ENCODE measurements around the gene GPR146. TPM values are rescaled to one million over a fixed set of nuclear protein-coding genes. Genes with fewer than 3 reads are reported as not detected.

GPR146 gene
- total and polyA plus RNA-seq, 8 donors, result 6.3 to 18.9 (median 7.9) TPM

DNA sequence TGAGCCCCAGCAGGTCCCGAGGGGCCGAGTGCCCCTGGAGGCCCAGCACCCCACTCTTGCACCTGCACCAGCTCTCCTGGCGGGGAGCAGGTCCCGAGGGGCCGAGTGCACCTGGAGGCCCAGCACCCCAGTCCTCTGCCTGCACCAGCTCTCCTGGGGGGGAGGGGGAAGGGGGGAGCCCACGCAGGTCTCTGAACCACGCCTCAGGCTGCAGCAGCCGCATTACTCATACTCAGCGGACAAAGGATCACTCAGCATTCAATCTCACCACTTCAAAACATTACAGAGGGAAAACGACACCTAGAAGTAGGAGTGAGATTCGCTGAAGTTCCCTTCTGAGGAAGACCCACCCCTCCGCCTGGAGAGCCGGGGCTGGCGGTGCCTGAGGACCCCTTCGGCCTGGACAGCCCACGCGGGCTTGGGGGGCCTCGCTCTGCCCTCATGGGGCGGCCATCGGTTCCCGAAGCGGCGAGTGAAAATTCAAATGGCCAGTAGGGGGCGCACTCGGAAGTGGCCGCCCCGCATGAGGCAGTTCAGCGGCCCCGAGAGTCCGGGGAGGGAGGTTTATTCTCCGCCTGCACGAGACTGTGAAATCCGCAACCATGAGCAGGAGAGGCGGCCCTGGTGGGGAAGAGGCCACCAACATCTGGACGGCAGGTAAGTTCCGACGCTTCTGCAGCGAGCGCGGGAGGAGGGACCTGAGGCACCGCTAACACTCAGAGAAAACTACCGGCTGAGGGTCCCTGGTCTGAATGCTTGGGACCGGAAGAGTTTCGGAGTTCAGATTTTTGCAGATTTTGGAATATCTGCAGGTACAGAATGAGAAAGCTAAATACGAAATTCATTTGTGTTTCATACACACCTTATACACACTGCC is 42.5 kb downstream of the GPR146 start:
- intact Hi-C loops (cut with DNase I), result loop anchor here in 1 of 2 donors (10.0 kb wide), 1 partner anchor 88 kb away; no protein-coding TSS in a partner anchor
- ATAC-seq (peak; percentile 89), DNase-seq (peak; percentile 53 to 90 (median 64))
- Histone ChIP-seq H3K27me3 (no peaks in the 10 kb centered on the region), H3K9me3 (no peaks in the 10 kb centered on the region), H3K4me3 (peak overlapping the region; percentile 23 to 41), H3K36me3 (peaks cover 0 to 6% of the 10 kb centered on the region in 2 donors), H3K4me1 (peaks cover 14 to 59% of the 10 kb centered on the region in 2 donors), H3K27ac (peak overlapping the region; percentile 34 to 65)
- TF ChIP-seq, protein P1, sequence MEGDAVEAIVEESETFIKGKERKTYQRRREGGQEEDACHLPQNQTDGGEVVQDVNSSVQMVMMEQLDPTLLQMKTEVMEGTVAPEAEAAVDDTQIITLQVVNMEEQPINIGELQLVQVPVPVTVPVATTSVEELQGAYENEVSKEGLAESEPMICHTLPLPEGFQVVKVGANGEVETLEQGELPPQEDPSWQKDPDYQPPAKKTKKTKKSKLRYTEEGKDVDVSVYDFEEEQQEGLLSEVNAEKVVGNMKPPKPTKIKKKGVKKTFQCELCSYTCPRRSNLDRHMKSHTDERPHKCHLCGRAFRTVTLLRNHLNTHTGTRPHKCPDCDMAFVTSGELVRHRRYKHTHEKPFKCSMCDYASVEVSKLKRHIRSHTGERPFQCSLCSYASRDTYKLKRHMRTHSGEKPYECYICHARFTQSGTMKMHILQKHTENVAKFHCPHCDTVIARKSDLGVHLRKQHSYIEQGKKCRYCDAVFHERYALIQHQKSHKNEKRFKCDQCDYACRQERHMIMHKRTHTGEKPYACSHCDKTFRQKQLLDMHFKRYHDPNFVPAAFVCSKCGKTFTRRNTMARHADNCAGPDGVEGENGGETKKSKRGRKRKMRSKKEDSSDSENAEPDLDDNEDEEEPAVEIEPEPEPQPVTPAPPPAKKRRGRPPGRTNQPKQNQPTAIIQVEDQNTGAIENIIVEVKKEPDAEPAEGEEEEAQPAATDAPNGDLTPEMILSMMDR (IDR thresholded peaks at IDR 0.05), result peak; percentile 76 to 92

DNA sequence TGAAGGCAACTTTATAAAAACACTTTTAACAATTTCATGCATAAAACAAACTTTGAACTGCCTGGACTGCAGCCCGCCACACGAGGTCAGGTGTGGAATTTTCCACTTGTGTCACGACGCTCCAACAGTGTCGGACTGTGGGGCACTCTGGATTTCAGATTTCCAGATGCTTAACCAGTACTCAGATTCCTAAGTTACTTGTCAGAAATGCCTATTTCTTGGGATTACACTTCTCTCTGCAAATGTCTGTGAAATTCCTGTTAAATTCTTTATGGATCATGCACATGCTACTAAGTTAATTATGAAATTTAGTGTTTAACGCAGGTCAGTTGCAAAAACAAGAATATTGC is 43.1 kb downstream of the GPR146 start:
- Histone ChIP-seq H3K4me1 (peaks cover 14 to 60% of the 10 kb centered on the region in 2 donors), H3K27me3 (no peaks in the 10 kb centered on the region), H3K36me3 (peaks cover 0 to 12% of the 10 kb centered on the region in 2 donors), H3K9me3 (no peaks in the 10 kb centered on the region), H3K27ac (peak overlapping the region; percentile 38 to 54), H3K4me3 (peak overlapping the region; percentile 23 to 41)
- peak; percentile 5 for ATAC-seq
- TF ChIP-seq, protein P1 (IDR thresholded peaks at IDR 0.05), result no peak
- DNase-seq, result no peak
- intact Hi-C loops (cut with DNase I), result loop anchor here in 1 of 2 donors (10.0 kb wide), 1 partner anchor 87 kb away; no protein-coding TSS in a partner anchor

DNA sequence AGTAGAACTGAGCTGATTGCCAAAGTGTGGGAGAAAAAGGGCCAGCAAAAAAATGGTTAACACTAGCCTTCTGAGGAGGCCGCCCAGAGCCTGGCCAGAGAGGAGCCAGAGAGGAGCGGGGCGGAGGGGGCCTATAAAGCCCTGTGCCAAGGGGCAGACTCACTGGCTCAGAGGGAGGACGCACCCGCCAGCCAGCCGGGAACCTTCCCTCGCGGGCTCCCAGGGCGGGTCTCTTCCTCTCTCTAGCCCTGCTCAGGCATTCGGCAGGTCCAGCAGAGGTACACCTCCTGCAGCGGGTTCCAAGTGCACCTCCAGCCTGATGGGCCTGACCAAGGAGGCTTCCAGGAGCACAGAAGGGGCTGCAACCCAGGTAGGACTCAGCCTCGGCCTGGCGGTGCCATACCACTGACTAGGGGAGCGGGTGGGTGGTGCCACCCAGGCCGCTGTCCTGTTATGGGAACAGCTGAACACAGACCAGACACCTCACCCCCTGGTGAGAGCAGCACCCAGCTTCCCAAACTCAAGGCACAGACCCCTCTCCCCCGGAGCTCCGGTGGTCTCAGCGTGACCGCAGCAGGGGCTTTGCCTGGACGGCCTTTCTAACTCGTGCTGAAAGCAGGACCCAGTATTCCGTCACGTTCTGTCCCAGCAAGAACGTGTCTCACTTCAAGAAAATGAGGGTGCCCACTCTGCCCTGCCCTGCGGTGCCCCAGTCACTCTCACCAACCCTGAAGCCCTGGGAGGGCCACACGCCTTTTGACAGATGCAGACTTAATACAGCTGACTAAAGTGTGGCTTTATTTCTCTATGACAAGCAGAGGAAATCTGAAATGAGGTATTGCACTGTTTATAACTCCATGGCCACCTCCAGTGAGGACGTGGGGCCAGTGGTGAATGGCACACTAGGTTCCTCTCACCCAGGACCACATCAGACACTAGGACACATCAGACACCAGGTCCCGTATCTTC is 43.9 kb downstream of the GPR146 start, which contains the start of gene GPER1:
Gene GPER1, plus strand, starts transcription at position 162 of the 969 bp plus-strand sequence. CDS start 3,616 bp downstream, outside the sequence.
- intact Hi-C loops (cut with DNase I), result loop anchor here in 1 of 2 donors (10.0 kb wide), 1 partner anchor 87 kb away; no protein-coding TSS in a partner anchor
- TF ChIP-seq, protein P1 (IDR thresholded peaks at IDR 0.05), result no peak
- no peaks in the 10 kb centered on the region for H3K27me3 ChIP-seq
- peak within 1 kb of the TSS; percentile 54 to 65 for H3K27ac ChIP-seq
- ATAC-seq, result peak; percentile 81
- H3K9me3 ChIP-seq, result no peaks in the 10 kb centered on the region
- peaks cover 0 to 20% of the 10 kb centered on the region in 2 donors for H3K36me3 ChIP-seq
- H3K4me1 ChIP-seq, result peaks cover 14 to 59% of the 10 kb centered on the region in 2 donors
- peak within 1 kb of the TSS; percentile 23 to 41 for H3K4me3 ChIP-seq
- DNase-seq, result peak in 3 of 4 donors; percentile 55 to 71 (median 58)

DNA sequence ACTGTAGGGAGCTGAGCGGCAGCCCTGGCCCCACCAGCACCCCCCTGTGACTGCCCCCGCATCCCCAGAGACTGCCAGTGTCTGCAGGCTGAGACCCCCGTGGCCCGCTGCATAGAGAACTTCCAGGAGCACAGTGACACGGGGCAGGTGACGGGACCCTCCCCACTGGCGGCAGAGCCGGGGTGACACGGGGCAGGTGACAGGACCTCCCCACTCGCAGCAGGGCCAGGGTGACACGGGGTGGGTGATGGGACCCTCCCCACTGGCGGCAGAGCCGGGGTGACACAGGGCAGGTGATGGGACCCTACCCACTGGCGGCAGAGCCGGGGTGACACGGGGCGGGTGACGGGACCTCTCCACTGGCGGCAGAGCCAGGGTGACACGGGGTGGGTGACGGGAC is 45.9 kb downstream of the GPR146 start:
- intact Hi-C loops (cut with DNase I), result no loop called here
- TF ChIP-seq, protein P1 (IDR thresholded peaks at IDR 0.05), result no peak
- Histone ChIP-seq H3K4me1 (peaks cover 14 to 56% of the 10 kb centered on the region in 2 donors), H3K9me3 (no peaks in the 10 kb centered on the region), H3K4me3 (no peak overlapping the region), H3K27me3 (no peaks in the 10 kb centered on the region), H3K27ac (no peak overlapping the region), H3K36me3 (peaks cover 0 to 30% of the 10 kb centered on the region in 2 donors)
- DNase-seq (no peak), ATAC-seq (no peak)

Data from left lung (tissue), 10 donors.